H1 (cell line): ENCODE measurements around the gene CAMTA2. TPM values are rescaled to one million over a fixed set of nuclear protein-coding genes. Genes with fewer than 3 reads are reported as not detected.

ENCODE experiments used
- CTCF ChIA-PET: fragments of 300-600 bp; sonication (Branson Sonifier 250); formaldehyde crosslinking; loops from one replicate; lab custom pipeline; 2021; ENCODE audit not compliant: partially characterized antibody; lab: Charles Lee
- POLR2A ChIA-PET: fragments of 300-600 bp; sonication (Branson Sonifier 250); formaldehyde crosslinking; loops from one replicate; lab custom pipeline; 2021; ENCODE audit warnings: inconsistent platforms; ENCODE audit not compliant: partially characterized antibody; lab: Charles Lee
- DNase-seq, 2 experiments: peaks; one replicate each; pipeline versions ENCODE4 v3.0.0 to v3.0.0-alpha.2; 2010 to 2022; ENCODE audit warnings: low spot score in 2 of 2, low read depth in 1 of 2, mixed read lengths in 1 of 2
- FAIRE-seq: peaks from 2 replicates; lab custom pipeline; 2011; peaks lifted over from hg19 to GRCh38; lab: Jason Lieb, UNC
- H2AFZ ChIP-seq: 2 replicates; pipeline ENCODE4 v1.8.1; 2012; ENCODE audit warnings: low read length, inconsistent platforms
- H2AK5ac ChIP-seq: 2 replicates; pipeline ENCODE4 v1.6.1; 2013; ENCODE audit warnings: low read depth, low read length
- H2BK120ac ChIP-seq: replicated peaks from 2 replicates; pipeline ENCODE3; 2013; ENCODE audit warnings: low read depth, low read length, inconsistent platforms
- H2BK12ac ChIP-seq: 2 replicates; pipeline ENCODE4 v1.6.1; 2013; ENCODE audit warnings: low read depth, low read length
- H2BK15ac ChIP-seq: 2 replicates; pipeline ENCODE4 v1.6.1; 2013; ENCODE audit warnings: low read length
- H2BK20ac ChIP-seq: 2 replicates; pipeline ENCODE4 v1.6.1; 2013; ENCODE audit warnings: low read length
- H2BK5ac ChIP-seq: 2 replicates; pipeline ENCODE4 v1.6.1; 2013; ENCODE audit warnings: low read depth, low read length
- H3K14ac ChIP-seq: 2 replicates; pipeline ENCODE4 v1.6.1; 2013; ENCODE audit warnings: inconsistent platforms; ENCODE audit not compliant: insufficient read length
- H3K18ac ChIP-seq: 2 replicates; pipeline ENCODE4 v1.6.1; 2013; ENCODE audit warnings: low read length; ENCODE audit errors: extremely low read depth
- H3K23ac ChIP-seq: 2 replicates; pipeline ENCODE4 v1.6.1; 2013; ENCODE audit warnings: inconsistent platforms; ENCODE audit not compliant: insufficient read length
- H3K23me2 ChIP-seq: 2 replicates; pipeline ENCODE4 v1.6.1; 2013; ENCODE audit warnings: low read depth, low read length
- H3K27ac ChIP-seq: 2 replicates; pipeline ENCODE4 v1.6.1; 2011; ENCODE audit warnings: low read depth, low read length, inconsistent platforms
- H3K27me3 ChIP-seq, 4 experiments: replicated peaks in 1 of 4; 1 replicate in 1 of 4; 2 replicates in 3 of 4; pipeline versions ENCODE4 v1.6.1 to v1.8.1; 2011 to 2013; ENCODE audit warnings: low read length in 3 of 4, mild to moderate bottlenecking in 3 of 4, inconsistent platforms in 2 of 4, mixed read lengths in 2 of 4, moderate library complexity in 1 of 4; ENCODE audit not compliant: control insufficient read depth in 3 of 4, insufficient read depth in 3 of 4; ENCODE audit errors: extremely low read depth in 1 of 4
- H3K36me3 ChIP-seq, 4 experiments: 2 replicates each; pipeline versions ENCODE4 v1.6.1 to v1.8.1; 2011 to 2013; ENCODE audit warnings: mild to moderate bottlenecking in 4 of 4, low read length in 3 of 4, moderate library complexity in 2 of 4, control low read depth in 1 of 4, inconsistent platforms in 1 of 4; ENCODE audit not compliant: insufficient read depth in 4 of 4, control insufficient read depth in 2 of 4
- H3K4ac ChIP-seq: replicated peaks from 2 replicates; pipeline ENCODE3; 2013; ENCODE audit warnings: low read length, low read depth, mixed read lengths, inconsistent platforms; ENCODE audit not compliant: insufficient read length
- H3K4me1 ChIP-seq, 4 experiments: replicated peaks in 1 of 4; 1 replicate in 1 of 4; 2 replicates in 3 of 4; pipeline versions ENCODE4 v1.6.1 to v1.8.1; 2011 to 2013; ENCODE audit warnings: low read length in 3 of 4, inconsistent platforms in 2 of 4, mixed read lengths in 1 of 4; ENCODE audit not compliant: insufficient read depth in 4 of 4, control insufficient read depth in 3 of 4
- H3K4me2 ChIP-seq, 2 experiments: 2 replicates each; pipeline versions ENCODE4 v1.6.1 to v1.8.1; 2011 to 2013; ENCODE audit warnings: low read depth in 2 of 2, low read length in 2 of 2, control low read depth in 1 of 2, inconsistent platforms in 1 of 2, mild to moderate bottlenecking in 1 of 2; ENCODE audit not compliant: insufficient read depth in 1 of 2
- H3K4me3 ChIP-seq, 4 experiments: fragments of 200-600, 300-600 bp in 1 of 4; sonication (generic), shearing (Covaris generic), sonication (Bioruptor Twin) in 1 of 4; 2 replicates each; pipeline versions ENCODE4 v1.5.1 to v1.8.1; 2011 to 2016; ENCODE audit warnings: low read length in 4 of 4, low read depth in 3 of 4, control low read depth in 2 of 4, inconsistent platforms in 2 of 4, mild to moderate bottlenecking in 2 of 4, mixed read lengths in 1 of 4, moderate library complexity in 1 of 4; ENCODE audit not compliant: insufficient read depth in 2 of 4; ENCODE audit errors: extremely low read depth in 1 of 4
- H3K56ac ChIP-seq: replicated peaks from 2 replicates; pipeline ENCODE3; 2013; ENCODE audit warnings: low read depth, mild to moderate bottlenecking, mixed read lengths, low read length, inconsistent platforms; ENCODE audit not compliant: insufficient read length
- H3K79me1 ChIP-seq: 2 replicates; pipeline ENCODE4 v1.6.1; 2013; ENCODE audit warnings: low read depth, low read length, control low read depth
- H3K79me2 ChIP-seq, 2 experiments: 2 replicates each; pipeline versions ENCODE4 v1.6.1 to v1.8.1; 2012 to 2013; ENCODE audit warnings: low read length in 2 of 2, mild to moderate bottlenecking in 2 of 2, inconsistent platforms in 1 of 2; ENCODE audit not compliant: insufficient read depth in 2 of 2, control insufficient read depth in 1 of 2
- H3K9ac ChIP-seq, 4 experiments: replicated peaks in 1 of 4; 1 replicate in 1 of 4; 2 replicates in 3 of 4; pipeline versions ENCODE4 v1.6.1 to v1.8.1; 2011 to 2013; ENCODE audit warnings: low read depth in 3 of 4, low read length in 3 of 4, control low read depth in 2 of 4, mild to moderate bottlenecking in 2 of 4, moderate library complexity in 2 of 4, inconsistent platforms in 1 of 4; ENCODE audit errors: extremely low read depth in 1 of 4
- H3K9me3 ChIP-seq, 2 experiments: 2 replicates each; pipeline versions ENCODE4 v1.6.1 to v1.8.1; 2012 to 2013; ENCODE audit warnings: mild to moderate bottlenecking in 2 of 2, moderate library complexity in 2 of 2, control low read depth in 1 of 2, inconsistent platforms in 1 of 2, low read depth in 1 of 2, low read length in 1 of 2, mixed read lengths in 1 of 2; ENCODE audit not compliant: insufficient read depth in 2 of 2
- H4K20me1 ChIP-seq, 2 experiments: replicated peaks in 1 of 2; 2 replicates each; pipeline versions ENCODE3 to v1.8.1; 2011 to 2013; ENCODE audit warnings: inconsistent platforms in 2 of 2, low read length in 2 of 2, mild to moderate bottlenecking in 1 of 2; ENCODE audit not compliant: insufficient read depth in 2 of 2, control insufficient read depth in 1 of 2
- H4K5ac ChIP-seq: 2 replicates; pipeline ENCODE4 v1.6.1; 2013; ENCODE audit warnings: low read length, low read depth, mixed read lengths, inconsistent platforms; ENCODE audit not compliant: insufficient read length
- H4K8ac ChIP-seq: 2 replicates; pipeline ENCODE4 v1.8.0; 2013; ENCODE audit warnings: mild to moderate bottlenecking, moderate library complexity, low read length, inconsistent platforms; ENCODE audit not compliant: insufficient read depth; ENCODE audit errors: extremely low read depth
- H4K91ac ChIP-seq: replicated peaks from 2 replicates; pipeline ENCODE3; 2013; ENCODE audit warnings: low read length, mixed read lengths, inconsistent platforms; ENCODE audit not compliant: insufficient read length
- BACH1 ChIP-seq: IDR thresholded peaks from 2 replicates; pipeline ENCODE4 v1.6.1; 2012; ENCODE audit warnings: low read length, improper control_type of control experiment
- CHD2 ChIP-seq: IDR thresholded peaks from 2 replicates; pipeline ENCODE4 v1.6.1; 2012; ENCODE audit warnings: low read length, improper control_type of control experiment
- POLR2A ChIP-seq, 2 experiments: IDR thresholded peaks; 1 replicate in 1 of 2; 2 replicates in 1 of 2; pipeline ENCODE4 v1.6.1; 2011; ENCODE audit warnings: low read depth in 2 of 2, low read length in 2 of 2, mild to moderate bottlenecking in 2 of 2; ENCODE audit errors: control extremely low read depth in 1 of 2
- SAP30 ChIP-seq: fragments of 300-600 bp; sonication (generic); IDR thresholded peaks from 2 replicates; pipeline ENCODE4 v1.7.1; 2012; ENCODE audit warnings: low read length, moderate library complexity, mild to moderate bottlenecking, inconsistent platforms; ENCODE audit not compliant: insufficient read depth, insufficient replicate concordance
- SUZ12 ChIP-seq: fragments of 200-600 bp; sonication (generic); IDR thresholded peaks from 2 replicates; pipeline ENCODE4 v1.6.1; 2012; ENCODE audit warnings: mild to moderate bottlenecking, inconsistent platforms, low read length, moderate library complexity, mixed read lengths
- TBP ChIP-seq: IDR thresholded peaks from 2 replicates; pipeline ENCODE4 v1.6.1; 2011; ENCODE audit warnings: low read depth, low read length, improper control_type of control experiment
- WGBS, 2 experiments: shearing (Covaris generic) in 1 of 2; methylation state at CpG; one replicate each; pipeline versions ENCODE4 v1.1.6 to v1.1.7; 2013 to 2015; ENCODE audit warnings: low lambda C conversion rate in 2 of 2, mixed read lengths in 2 of 2, inconsistent platforms in 1 of 2, low coverage in 1 of 2, missing lambda C conversion rate in 1 of 2; ENCODE audit not compliant: insufficient replicate concordance in 2 of 2, insufficient coverage in 1 of 2, insufficient read length in 1 of 2; ENCODE audit errors: extremely low coverage in 1 of 2, missing lambda C conversion rate in 1 of 2; 5-methylcytosine and 5-hydroxymethylcytosine counted together
- polyA plus RNA-seq, 7 experiments: library from polyadenylated mRNA; depleted of rRNA in 3 of 7; stranded (reverse) in 5 of 7; unstranded in 2 of 7; fragments of >200 nt in 5 of 7; fragments of 200-250 nt in 2 of 7; gene quantifications; 1 replicate in 5 of 7; 2 replicates in 1 of 7; 4 replicates in 1 of 7; pipeline versions ENCODE4 v1.2.1 to v1.2.3, GENCODE V29; 2011 to 2013; ENCODE audit warnings: missing spikeins in 2 of 7, mixed read lengths in 2 of 7
- total RNA-seq: library from RNA; stranded (reverse); fragmentation: NEBNext Ultra II Directional; extraction: Animal tissue kit (Norgen Biotek cat#: 25700); gene quantifications from 2 replicates; pipeline ENCODE4 v1.2.1, GENCODE V29; 2021
- TF ChIP-seq, protein P1 (sequence below), 3 experiments: IDR thresholded peaks; 1 replicate in 2 of 3; 2 replicates in 1 of 3; pipeline versions ENCODE4 v1.5.1 to v1.6.1; 2011; ENCODE audit warnings: low read length in 3 of 3, mild to moderate bottlenecking in 3 of 3, inconsistent platforms in 2 of 3, low read depth in 1 of 3, moderate library complexity in 1 of 3; ENCODE audit not compliant: insufficient read depth in 1 of 3; ENCODE audit errors: control extremely low read depth in 1 of 3
- TF ChIP-seq, protein P2 (sequence below): IDR thresholded peaks from 2 replicates; pipeline ENCODE4 v1.6.1; 2012; ENCODE audit warnings: inconsistent platforms

Gene CAMTA2
- total and polyA plus RNA-seq, 2 of the 8 experiments (the other 6 are each of a cell fraction or from before 2014, with no cell fraction given): 5.5 to 12.0 TPM

DNA sequence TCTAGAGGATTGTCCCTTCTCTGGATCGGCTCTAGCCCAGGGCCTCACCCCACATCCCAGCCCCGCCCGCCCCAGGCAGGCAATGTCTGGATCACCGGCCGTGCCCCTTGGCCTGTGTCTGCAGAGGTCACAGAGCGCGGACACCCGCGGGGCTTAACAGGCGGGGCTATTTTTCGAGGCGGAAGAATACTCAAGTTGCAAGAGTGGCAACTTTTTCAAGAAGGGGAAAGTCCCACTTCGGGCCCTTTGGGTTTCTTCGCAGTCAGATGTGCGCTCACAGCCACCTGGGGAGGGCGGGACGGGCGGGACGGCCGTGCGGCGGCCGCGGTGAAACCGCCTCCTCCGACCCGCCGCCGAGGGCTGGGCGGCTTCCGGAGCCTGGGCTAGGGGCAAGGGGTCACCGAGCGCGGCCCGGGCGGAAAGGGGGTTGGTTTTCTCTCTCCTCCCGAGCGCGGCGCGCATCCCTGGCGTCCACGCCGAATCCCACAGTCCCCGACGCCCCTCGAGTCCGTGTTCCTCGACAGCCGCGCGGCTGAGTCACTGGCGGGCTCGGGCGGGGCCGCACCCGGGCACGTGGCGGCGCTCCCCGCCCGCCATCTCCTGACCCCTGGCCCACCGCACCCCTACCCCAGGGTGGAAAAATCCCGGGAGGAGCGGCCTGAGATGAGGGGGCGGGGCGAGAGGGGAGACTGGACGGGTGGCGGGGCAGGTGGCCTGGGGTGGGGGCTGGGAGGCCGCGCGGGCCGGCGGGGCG, 38.0 kb downstream of the CAMTA2 start:
- Histone ChIP-seq H3K27ac (peak overlapping the region; percentile 94), H4K91ac (peak overlapping the region; percentile 96), H2BK12ac (no peak overlapping the region), H2BK5ac (peak overlapping the region; percentile 94), H3K79me1 (0 out of 2 replicates have a peak, but pooled peaks cover 2% of the 10 kb centered on the region), H3K14ac (no peak overlapping the region), H2BK120ac (no peak overlapping the region), H3K27me3 (no peaks in the 10 kb centered on the region), H3K9ac (peak overlapping the region; percentile 57 to 80 (median 76)), H2AK5ac (no peak overlapping the region), H4K20me1 (peaks cover 16 to 18% of the 10 kb centered on the region in 2 experiments), H3K4me1 (peaks cover 4 to 17% (median 12%) of the 10 kb centered on the region in 4 experiments), H2BK15ac (peak overlapping the region; percentile 81; the same call in 1 of the 2 replicates), H3K4ac (peak overlapping the region; percentile 46), H2AFZ (no peak overlapping the region), H4K5ac (peak overlapping the region; percentile 97), H3K4me2 (peak overlapping the region; percentile 87 to 95), H2BK20ac (no peak overlapping the region), H3K23me2 (peaks cover 14% of the 10 kb centered on the region), H3K79me2 (peaks cover 8 to 35% of the 10 kb centered on the region in 2 experiments), H4K8ac (peak overlapping the region; percentile 93), H3K36me3 (peaks cover under 1 to 26% (median 19%) of the 10 kb centered on the region in 4 experiments), H3K9me3 (no peaks in the 10 kb centered on the region), H3K23ac (no peak overlapping the region), H3K18ac (peak overlapping the region; percentile 97), H3K4me3 (peak overlapping the region; percentile 87 to 99 (median 96)), H3K56ac (peak overlapping the region; percentile 93)
- POLR2A ChIA-PET: interaction anchor here (0.6 to 32.4 kb wide), 16 partner anchors 2 to 339 kb away, joined by 3 to 987 read pairs (median 8); partner anchors contain the start of genes CAMTA2, ENO3, GP1BA and INCA1
- 0% methylated on average over 20 of the region's 75 CpGs; no CpG with 5 or more reads in 1 of the 2 experiments for WGBS, 2 experiments
- DNase-seq (peak in 1 of 2 experiments; percentile 85), FAIRE-seq (no peak)
- CTCF ChIA-PET: interaction anchor here (1.3 to 2.1 kb wide), 2 partner anchors 9 to 20 kb away, joined by 3 to 5 read pairs; partner anchors contain the start of genes RNF167 and SLC25A11
- TF ChIP-seq TBP: peak; percentile 68
- TF ChIP-seq, protein P1, sequence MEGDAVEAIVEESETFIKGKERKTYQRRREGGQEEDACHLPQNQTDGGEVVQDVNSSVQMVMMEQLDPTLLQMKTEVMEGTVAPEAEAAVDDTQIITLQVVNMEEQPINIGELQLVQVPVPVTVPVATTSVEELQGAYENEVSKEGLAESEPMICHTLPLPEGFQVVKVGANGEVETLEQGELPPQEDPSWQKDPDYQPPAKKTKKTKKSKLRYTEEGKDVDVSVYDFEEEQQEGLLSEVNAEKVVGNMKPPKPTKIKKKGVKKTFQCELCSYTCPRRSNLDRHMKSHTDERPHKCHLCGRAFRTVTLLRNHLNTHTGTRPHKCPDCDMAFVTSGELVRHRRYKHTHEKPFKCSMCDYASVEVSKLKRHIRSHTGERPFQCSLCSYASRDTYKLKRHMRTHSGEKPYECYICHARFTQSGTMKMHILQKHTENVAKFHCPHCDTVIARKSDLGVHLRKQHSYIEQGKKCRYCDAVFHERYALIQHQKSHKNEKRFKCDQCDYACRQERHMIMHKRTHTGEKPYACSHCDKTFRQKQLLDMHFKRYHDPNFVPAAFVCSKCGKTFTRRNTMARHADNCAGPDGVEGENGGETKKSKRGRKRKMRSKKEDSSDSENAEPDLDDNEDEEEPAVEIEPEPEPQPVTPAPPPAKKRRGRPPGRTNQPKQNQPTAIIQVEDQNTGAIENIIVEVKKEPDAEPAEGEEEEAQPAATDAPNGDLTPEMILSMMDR (IDR thresholded peaks at IDR 0.05; ENCODE audit: control extremely low read depth in 1 of 3, insufficient read depth in 1 of 3, low read depth in 1 of 3, low read length in 3 of 3): no peak
- no peak for TF ChIP-seq SUZ12
- peak; percentile 46 for TF ChIP-seq BACH1
- no peak for TF ChIP-seq CHD2
- TF ChIP-seq SAP30: no peak
- TF ChIP-seq POLR2A (IDR thresholded peaks at IDR 0.05; ENCODE audit: control extremely low read depth in 1 of 2, low read depth in 2 of 2, low read length in 2 of 2): peak in 1 of 2 experiments; percentile 41; a peak in 2 of 3 replicates
- TF ChIP-seq, protein P2, sequence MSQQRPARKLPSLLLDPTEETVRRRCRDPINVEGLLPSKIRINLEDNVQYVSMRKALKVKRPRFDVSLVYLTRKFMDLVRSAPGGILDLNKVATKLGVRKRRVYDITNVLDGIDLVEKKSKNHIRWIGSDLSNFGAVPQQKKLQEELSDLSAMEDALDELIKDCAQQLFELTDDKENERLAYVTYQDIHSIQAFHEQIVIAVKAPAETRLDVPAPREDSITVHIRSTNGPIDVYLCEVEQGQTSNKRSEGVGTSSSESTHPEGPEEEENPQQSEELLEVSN: peak; percentile 81
